ENCODE measurements around the gene RAPGEF2.

GRCh38 chr4:159146488-159146887, 43.6 kb downstream of the RAPGEF2 start:
- no peak for TF ChIP-seq CTCF (IDR thresholded peaks at IDR 0.05; ENCODE audit: low read depth, low read length, poor library complexity, severe bottlenecking)
- TF ChIP-seq EZH2phosphoT487 (IDR thresholded peaks at IDR 0.05; ENCODE audit: borderline replicate concordance, low read length), result no peak
